Tibial nerve (tissue), 4 donors: Measurements from ENCODE around the gene SNX25.

Experiments used
- CTCF ChIP-seq, 5 experiments: fragments of 200-600 bp in 3 of 5; fragments of 450-650 bp in 2 of 5; sonication (generic) in 3 of 5; IDR thresholded peaks; one replicate each; pipeline ENCODE4 v1.5.1; 2016 to 2019; ENCODE audit warnings: antibody characterized with exemption in 5 of 5, mild to moderate bottlenecking in 3 of 5, moderate library complexity in 2 of 5
- EP300 ChIP-seq, 2 donors: sonication (generic); formaldehyde crosslinking; IDR thresholded peaks; one replicate each; pipeline ENCODE4 v1.6.1; 2017; ENCODE audit warnings: antibody characterized with exemption in 2 of 2, mild to moderate bottlenecking in 1 of 2
- POLR2A ChIP-seq, 2 donors: fragments of 450-650 bp; IDR thresholded peaks; one replicate each; pipeline ENCODE4 v1.6.1; 2017; ENCODE audit warnings: antibody characterized with exemption in 2 of 2, mild to moderate bottlenecking in 2 of 2, moderate library complexity in 2 of 2

DNA sequence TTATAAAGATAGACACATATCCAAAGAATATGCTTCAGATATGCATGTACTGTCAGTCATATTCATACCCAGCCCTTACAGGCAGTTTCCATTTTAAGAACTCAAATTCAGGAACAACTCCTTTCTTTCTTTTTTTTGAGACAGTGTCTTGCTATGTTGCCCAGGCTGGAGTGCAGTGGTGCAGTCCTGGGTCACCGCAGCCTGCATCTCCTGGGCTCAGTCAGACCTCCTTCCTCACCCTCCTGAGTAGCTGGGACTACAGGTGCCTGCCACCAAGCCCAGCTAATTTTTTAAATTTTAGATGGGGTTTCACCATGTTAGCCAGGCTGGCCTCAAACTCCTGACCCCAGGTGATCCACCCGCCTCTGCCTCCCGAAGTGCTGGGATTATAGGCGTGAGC is 34.5 kb downstream of the SNX25 start:
- TF ChIP-seq EP300 (IDR thresholded peaks at IDR 0.05): no peak
- TF ChIP-seq CTCF (IDR thresholded peaks at IDR 0.05): no peak
- TF ChIP-seq POLR2A (IDR thresholded peaks at IDR 0.05): no peak
